GM19397 (cell line): Measurements from ENCODE around the gene SNX10.
A peak's percentile ranks its signal among the peaks of the same experiment; 100 is the strongest.

Experiments
- ATAC-seq: cut with Tn5 transposase; IDR thresholded peaks from one replicate; pipeline ENCODE4 v1.9.1; 2021; ENCODE audit warnings: mild to moderate bottlenecking, moderate library complexity; ENCODE audit not compliant: unreplicated experiment

The SNX10 gene

GRCh38 chr7:26295586-26295985 is 3.9 kb downstream of the SNX10 start:
- no peak for ATAC-seq

DNA sequence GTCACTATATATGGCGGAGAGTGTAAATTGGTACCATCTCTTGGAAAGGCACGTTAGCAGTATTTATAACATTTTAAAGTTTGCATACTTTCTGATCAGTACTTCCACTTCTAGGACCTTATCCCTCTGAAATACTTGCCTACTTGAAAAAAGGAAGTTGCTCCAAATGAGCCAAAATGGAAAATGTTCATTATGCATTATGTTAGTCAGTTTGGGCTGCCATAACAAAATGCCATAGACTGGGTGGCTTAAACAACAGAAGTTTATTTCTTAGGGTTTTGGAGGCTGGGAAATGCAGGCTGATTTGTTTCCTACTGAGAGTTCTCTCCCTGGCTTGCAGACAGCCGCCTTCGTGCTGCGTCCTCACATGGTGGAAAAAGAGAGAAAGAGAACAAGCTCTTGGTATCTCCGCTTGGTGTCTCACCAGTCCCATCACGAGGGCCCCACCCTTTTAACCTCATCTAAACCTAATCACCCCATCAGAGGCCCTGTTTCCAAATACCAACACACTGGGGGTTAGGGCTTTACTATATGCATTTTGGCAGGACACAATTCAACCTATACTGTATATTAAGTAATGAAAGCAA is 6.9 kb downstream of the SNX10 start:
- no peak for ATAC-seq

GRCh38 chr7:26305090-26305868 is 13.6 kb downstream of the SNX10 start:
- peak; percentile 42 for ATAC-seq

DNA sequence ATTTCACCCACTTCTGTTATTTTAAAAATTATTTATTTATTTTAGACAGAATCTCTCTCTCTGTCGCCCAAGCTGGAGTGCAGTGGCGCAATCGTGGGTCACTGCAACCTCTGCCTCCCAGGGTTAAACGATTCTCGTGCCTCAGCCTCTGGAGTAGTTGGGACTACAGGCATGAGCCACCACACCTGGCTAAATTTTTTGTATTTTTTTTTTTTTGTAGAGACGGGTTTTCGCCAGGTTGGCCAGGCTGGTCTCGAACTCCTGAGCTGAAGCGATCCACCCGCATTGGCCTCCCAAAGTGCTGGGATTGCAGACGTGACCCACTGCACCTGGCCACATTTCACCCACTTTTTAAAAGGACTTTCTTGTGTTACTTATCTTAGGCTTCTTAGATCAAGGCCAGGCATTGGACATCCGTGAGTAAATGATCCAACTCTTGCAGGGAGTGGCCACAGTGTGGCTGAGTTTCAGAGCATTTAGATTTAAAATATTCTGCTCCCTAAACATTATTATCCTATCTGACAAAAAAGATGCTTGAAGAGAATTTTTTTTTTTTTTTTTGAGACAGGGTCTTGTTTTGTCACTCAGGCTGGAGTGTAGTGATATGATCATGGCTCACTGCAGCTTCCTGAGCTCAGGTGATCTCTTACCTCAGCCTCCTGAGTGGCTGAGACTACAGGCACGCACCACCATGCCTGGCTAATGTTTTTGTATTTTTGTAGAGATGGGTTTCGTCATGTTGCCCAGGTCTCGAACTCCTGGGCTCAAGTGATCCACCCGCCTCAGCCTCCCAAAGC is 14.4 kb downstream of the SNX10 start:
- no peak for ATAC-seq

GRCh38 chr7:26306790-26307189 is 15.1 kb downstream of the SNX10 start:
- ATAC-seq: no peak

- ATAC-seq: no peak
These were observed 15.6 kb downstream of the SNX10 start for GRCh38 chr7:26307226-26307625.

GRCh38 chr7:26307791-26308190 is 16.1 kb downstream of the SNX10 start:
- no peak for ATAC-seq

DNA sequence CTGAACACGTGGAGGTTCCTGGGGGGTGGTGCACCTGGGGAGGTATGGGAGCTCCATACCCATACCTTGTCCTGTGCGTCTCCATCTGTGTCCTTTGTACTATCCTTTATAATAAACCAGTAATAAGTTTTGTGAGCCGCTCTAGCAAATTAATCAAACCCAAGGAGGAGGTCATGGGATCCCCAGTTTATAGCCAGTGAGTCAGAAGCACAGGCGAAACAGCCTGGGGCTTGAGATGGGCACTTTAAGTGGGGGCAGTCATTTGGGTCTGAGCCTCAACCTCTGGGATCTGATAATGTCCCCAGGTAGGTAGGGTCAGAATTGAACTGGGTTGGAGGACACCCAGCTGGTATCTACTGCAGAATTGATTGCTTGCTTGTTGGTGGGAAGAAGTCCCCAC is 16.9 kb downstream of the SNX10 start:
- ATAC-seq: no peak

DNA sequence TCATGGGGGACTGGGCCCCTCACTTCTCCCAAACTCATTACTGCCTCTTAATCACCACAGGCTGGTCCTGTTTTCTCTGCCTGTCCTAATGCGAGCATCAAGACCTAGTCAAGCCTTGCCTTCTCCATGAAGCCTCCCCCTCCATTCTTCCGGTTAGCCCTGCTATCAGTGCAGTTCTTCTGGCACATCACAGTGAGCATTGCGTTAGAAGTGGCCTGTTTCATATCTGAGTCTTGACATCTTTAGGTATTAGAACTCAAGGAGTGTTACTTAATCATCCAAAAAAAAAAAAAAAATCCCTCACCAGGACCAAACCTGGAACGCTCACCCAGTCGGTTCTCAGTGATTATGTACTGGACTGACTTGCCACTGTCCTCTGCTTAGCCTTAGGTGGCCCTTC is 17.4 kb downstream of the SNX10 start:
- no peak for ATAC-seq

DNA sequence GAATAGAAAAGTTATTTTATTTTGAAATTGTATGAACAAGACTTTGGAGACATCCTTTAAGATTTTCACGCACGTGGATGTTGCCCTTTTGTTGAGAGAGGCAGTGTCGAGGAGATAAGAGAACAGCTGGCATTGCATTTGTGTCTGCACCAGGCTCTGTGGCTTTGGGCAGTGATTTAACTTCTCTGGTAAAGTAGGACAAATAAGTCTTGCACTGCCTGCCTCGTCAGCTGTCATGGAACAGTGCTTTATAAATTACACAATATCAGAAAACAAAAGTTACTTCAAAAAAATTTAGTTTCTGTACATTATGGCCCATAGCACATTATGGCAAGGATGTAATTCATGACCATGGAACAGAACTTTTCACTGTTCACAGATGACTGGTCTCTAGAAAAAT is 20.1 kb downstream of the SNX10 start:
- no peak for ATAC-seq

DNA sequence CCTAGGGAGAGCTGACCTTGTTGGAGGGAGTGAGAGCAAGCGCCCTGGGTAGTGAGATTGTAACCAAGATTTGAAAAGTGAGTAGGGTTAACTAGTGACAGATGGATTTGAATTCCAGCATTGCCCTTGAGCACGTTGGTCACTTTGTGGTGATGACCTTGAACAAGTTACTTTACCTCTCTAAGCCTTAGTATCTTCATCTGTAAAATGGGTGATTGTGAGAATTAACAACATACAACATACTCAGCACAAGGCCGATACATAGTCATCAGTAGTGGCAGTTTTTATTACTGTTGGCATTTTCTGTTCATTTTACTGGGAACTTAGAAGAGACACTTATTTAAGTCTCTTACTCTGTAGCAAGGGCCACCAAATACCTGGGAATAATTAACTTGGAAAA is 25.5 kb downstream of the SNX10 start:
- no peak for ATAC-seq

- no peak for ATAC-seq
These were observed 27.3 kb downstream of the SNX10 start for GRCh38 chr7:26318921-26319320.

DNA sequence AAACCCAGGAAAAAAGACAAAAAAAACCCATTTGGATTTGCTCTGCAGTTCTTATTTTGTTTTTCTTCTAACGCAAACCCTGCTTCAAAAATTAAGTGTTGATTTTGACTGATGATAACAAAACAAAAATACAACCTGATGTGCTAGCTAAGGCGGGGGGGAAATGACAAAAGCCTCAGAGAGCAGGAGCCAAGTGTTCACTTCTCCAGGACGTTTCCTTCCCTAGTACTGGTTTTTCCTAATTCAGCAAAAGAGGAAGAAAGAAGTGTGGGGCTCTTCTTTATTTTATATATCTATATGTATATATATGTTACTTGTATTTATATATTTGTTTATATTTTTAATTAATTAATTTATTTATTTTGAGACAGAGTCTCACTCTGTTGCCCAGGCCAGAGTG is 28.0 kb downstream of the SNX10 start:
- no peak for ATAC-seq

GRCh38 chr7:26320878-26321277 is 29.2 kb downstream of the SNX10 start:
- ATAC-seq: no peak

DNA sequence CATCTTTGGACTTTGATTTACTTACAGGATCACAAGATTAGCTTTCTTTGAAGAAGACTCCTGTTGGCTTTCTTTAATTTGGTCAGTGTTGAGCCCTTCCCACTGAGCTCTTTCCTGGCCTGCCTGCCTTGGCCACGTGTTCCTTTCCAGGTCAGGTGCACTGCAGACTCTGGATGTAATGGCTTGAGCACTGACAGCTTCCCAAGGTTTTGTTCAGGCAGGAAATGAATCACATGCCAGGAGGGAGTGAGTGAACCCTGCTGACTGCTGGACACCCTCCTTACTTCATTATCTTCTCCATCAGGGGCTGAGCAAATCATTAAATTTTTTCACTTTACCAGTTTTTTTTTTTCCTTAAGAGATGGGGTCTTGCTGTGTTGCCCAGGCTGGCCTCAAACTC is 29.8 kb downstream of the SNX10 start:
- ATAC-seq: no peak

- ATAC-seq: no peak
These were observed 34.5 kb downstream of the SNX10 start for GRCh38 chr7:26326211-26326610.

- no peak for ATAC-seq
These were observed 37.1 kb downstream of the SNX10 start for GRCh38 chr7:26328498-26329390.

DNA sequence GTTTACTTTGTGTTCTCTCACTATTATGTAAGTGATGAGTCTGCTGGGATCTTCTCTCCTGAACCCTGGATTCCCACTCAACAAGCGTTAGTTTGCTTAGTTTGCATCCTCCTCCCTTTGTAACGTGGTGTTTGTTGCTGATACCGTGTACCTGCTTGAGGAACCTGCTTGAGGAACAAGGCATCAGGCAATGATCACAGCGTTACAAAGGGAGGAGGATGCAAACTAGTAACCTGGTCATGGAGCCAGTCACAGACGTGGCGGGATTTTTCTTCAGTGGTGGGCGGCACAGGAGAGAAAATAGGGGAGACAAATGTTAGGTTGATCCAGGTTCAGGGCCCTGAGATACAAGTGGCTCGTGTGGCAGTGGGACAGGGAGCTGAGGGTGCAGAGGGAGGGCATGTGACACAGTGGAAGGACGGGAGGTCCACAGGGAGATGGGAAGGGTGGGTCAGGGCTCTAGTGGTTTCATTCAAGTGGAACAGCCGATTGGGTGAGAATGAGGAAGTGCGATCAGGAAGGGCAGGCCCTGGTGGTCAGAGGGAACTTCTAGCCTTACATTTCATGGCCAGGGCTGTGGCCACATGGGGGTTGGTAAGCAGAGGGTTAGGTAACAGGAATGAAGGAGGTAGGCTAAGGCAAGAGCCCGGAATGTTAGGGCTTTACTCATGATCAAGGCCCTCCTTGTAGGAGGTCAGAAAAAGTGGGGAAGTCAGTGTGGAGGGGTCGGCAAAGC is 38.0 kb downstream of the SNX10 start:
- ATAC-seq: peak; percentile 60

GRCh38 chr7:26331113-26331512 is 39.5 kb downstream of the SNX10 start:
- no peak for ATAC-seq

- no peak for ATAC-seq
These were observed 40.1 kb downstream of the SNX10 start for GRCh38 chr7:26331789-26332188.
